Measurements from ENCODE around the gene AGPAT2. TPM values are rescaled to one million over a fixed set of nuclear protein-coding genes. Genes with fewer than 3 reads are reported as not detected.

Gene AGPAT2
- total RNA-seq, 2 donors from 2014 or later = 197 to 372 TPM

DNA sequence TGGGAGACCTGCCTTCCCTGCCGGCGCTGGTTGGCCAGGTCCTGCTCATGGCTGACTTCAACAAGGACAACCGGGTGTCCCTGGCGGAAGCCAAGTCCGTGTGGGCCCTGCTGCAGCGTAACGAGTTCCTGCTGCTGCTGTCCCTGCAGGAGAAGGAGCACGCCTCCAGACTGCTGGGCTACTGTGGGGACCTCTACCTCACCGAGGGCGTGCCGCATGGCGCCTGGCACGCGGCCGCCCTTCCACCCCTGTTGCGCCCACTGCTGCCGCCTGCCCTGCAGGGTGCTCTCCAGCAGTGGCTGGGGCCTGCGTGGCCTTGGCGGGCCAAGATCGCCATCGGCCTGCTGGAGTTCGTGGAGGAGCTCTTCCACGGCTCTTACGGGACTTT lies 35.7 kb upstream of the AGPAT2 start:
- no peak overlapping the region for H3K9ac ChIP-seq (ENCODE audit: low read depth in 2 of 2, low read length in 2 of 2)
- peaks cover 6% of the 10 kb centered on the region for H3K36me3 ChIP-seq
- no peaks in the 10 kb centered on the region for H3K27me3 ChIP-seq
- intact Hi-C loops (cut with DNase I) = no loop called here
- no peaks in the 10 kb centered on the region for H3K9me3 ChIP-seq
- H3K4me1 ChIP-seq = peaks cover 10% of the 10 kb centered on the region
- TF ChIP-seq, protein P1, sequence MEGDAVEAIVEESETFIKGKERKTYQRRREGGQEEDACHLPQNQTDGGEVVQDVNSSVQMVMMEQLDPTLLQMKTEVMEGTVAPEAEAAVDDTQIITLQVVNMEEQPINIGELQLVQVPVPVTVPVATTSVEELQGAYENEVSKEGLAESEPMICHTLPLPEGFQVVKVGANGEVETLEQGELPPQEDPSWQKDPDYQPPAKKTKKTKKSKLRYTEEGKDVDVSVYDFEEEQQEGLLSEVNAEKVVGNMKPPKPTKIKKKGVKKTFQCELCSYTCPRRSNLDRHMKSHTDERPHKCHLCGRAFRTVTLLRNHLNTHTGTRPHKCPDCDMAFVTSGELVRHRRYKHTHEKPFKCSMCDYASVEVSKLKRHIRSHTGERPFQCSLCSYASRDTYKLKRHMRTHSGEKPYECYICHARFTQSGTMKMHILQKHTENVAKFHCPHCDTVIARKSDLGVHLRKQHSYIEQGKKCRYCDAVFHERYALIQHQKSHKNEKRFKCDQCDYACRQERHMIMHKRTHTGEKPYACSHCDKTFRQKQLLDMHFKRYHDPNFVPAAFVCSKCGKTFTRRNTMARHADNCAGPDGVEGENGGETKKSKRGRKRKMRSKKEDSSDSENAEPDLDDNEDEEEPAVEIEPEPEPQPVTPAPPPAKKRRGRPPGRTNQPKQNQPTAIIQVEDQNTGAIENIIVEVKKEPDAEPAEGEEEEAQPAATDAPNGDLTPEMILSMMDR (IDR thresholded peaks at IDR 0.05) = no peak
- no peak overlapping the region for H3K27ac ChIP-seq
- DNase-seq = no peak
- no peak overlapping the region for H3K4me3 ChIP-seq

DNA sequence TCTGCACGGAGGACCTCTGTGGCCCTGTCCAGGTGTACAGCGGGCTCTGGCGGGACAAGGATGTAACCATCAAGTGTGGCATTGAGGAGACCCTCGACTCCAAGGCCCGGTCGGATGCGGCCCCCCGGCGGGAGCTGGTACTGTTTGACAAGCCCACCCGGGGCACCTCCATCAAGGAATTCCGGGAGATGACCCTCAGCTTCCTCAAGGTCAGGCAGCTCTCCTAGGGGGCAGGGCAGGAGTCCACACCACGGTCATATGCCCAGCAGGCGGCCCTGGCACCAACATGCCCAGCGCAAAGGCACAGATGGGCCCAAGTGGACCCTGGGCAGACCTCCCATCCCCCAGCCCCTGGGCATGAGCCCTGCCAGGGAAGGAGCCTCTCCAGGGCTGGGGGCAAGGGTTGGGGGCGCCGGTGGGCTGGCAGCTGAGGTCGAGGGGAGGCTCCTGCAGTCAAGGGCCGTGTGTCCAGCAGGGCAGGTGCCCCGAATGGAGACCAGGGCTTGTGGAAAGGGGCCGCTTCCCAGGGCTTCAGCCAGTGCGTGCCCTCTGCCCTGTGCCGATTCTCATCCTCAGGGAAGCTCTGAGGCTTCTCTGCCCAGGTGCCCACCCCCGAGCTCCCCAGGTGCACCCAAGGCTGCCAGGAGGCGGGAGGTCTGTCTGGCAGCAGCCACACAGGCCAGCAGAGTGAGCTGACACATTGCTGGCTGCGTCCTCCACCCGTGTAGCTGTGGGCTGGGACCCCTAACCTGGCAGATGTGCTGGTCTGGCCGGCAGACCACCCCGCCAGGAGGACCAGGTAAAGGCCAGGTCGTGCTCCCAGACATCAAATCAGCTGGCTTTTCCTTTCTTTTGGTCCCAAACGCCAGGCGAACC lies 35.1 kb upstream of the AGPAT2 start:
- H3K9ac ChIP-seq (ENCODE audit: low read depth in 2 of 2, low read length in 2 of 2) = no peak overlapping the region
- TF ChIP-seq, protein P1 (IDR thresholded peaks at IDR 0.05) = no peak
- no peaks in the 10 kb centered on the region for H3K9me3 ChIP-seq
- H3K36me3 ChIP-seq = peaks cover 6% of the 10 kb centered on the region
- H3K4me3 ChIP-seq = no peak overlapping the region
- no peak for DNase-seq
- no peaks in the 10 kb centered on the region for H3K27me3 ChIP-seq
- H3K27ac ChIP-seq = no peak overlapping the region
- intact Hi-C loops (cut with DNase I) = no loop called here
- H3K4me1 ChIP-seq = peaks cover 10% of the 10 kb centered on the region

DNA sequence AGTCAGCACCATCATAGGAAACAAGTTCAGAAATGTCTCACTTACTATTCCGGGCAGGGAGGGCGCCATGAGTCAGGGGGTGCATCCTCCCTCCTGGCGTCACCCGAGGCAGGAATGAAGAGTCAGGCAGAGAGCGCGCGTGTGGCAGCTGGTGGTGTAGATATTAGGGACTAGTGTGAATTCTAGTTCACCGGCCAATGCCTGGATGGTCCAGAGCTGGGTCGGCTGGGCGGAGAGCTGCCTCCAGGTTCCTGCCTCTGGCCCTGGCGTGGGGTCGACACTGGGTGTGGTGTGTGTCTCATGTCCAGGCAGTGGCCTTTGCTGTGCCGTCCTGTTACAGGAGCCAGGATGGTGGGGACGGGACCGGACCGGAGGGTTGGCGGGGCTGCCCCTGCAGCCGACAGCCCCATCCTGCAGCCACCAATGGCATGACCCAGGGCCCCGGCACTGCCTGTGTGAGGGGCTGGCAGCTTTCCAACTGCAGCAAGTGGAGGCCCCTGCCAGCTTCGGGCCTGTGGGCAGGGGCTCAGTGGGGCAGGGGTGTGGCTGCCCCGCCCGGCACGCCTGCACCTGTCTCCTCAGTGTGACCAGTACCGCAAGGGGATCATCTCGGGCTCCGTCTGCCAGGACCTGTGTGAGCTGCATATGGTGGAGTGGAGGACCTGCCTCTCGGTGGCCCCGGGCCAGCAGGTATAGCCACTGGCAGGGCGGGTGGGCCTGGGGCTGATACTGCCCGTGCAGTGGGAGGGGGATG lies 34.3 kb upstream of the AGPAT2 start:
- TF ChIP-seq, protein P1 (IDR thresholded peaks at IDR 0.05) = no peak
- intact Hi-C loops (cut with DNase I) = no loop called here
- Histone ChIP-seq H3K4me1 (peaks cover 6% of the 10 kb centered on the region), H3K9ac (ENCODE audit: low read depth in 2 of 2, low read length in 2 of 2) (no peak overlapping the region), H3K9me3 (no peaks in the 10 kb centered on the region), H3K27ac (no peak overlapping the region), H3K36me3 (peaks cover 6% of the 10 kb centered on the region), H3K27me3 (no peaks in the 10 kb centered on the region), H3K4me3 (no peak overlapping the region)
- DNase-seq = no peak

DNA sequence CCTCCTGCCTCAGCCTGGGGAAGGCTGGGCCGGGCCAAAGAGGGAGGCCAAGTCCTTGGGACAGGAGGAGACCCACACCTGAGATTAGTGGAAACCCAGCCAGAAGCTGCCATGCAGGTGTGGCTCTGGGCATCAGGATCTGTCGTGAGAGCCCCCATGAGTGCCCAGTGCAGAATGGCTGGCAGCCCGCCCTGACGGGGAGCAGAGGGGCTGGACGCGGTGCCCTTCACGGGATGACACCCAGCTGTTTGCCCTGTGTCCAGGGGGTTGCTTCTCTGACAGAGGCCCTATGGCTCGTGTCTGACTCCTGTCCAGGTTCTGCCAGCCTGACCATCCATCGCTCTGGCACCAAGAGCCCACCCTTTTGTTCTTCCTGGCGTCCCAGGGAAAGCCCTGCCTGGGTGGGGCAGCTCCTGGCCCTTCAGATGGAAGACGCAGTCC lies 33.7 kb upstream of the AGPAT2 start:
- intact Hi-C loops (cut with DNase I) = no loop called here
- peaks cover under 1% of the 10 kb centered on the region for H3K4me1 ChIP-seq
- H3K9ac ChIP-seq (ENCODE audit: low read depth in 2 of 2, low read length in 2 of 2) = no peak overlapping the region

DNA sequence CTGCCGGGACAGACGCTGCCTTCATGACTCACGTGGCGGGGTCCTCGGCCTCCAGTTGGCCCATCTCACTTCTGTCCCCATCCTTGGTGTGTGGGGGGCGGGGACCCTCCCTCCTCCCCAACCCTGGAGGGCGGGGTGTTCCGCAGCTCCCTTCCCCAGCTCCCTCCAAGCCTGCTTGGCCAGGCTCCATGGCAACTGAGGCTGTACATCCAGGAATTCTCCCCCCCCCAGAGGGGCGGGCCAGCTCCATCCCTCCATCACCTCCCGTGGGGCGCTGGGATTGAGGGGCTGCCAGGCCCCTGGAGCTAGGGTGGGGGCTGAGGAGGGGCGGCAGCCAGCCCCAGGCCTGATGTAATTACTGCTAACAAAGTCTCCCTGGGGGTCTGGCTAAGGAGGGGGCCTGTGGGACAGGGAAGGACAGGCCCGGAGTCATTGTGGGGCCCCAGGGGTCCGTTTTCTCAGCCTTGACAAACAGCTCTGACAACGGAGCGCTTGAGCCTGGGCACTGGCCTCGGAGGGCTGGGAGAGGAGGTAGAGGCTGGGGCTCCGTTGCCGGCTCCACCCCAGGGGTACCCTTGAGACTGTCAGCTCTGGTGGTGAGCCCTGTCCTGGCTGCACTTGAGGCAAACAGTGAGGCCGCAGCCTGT lies 33.1 kb upstream of the AGPAT2 start:
- no peaks in the 10 kb centered on the region for H3K4me1 ChIP-seq
- TF ChIP-seq, protein P1 (IDR thresholded peaks at IDR 0.05) = no peak
- no peaks in the 10 kb centered on the region for H3K9me3 ChIP-seq
- H3K27me3 ChIP-seq = no peaks in the 10 kb centered on the region
- H3K36me3 ChIP-seq = peaks cover 6% of the 10 kb centered on the region
- H3K27ac ChIP-seq = no peak overlapping the region
- no peak overlapping the region for H3K4me3 ChIP-seq
- intact Hi-C loops (cut with DNase I) = no loop called here
- H3K9ac ChIP-seq (ENCODE audit: low read depth in 2 of 2, low read length in 2 of 2) = no peak overlapping the region
- no peak for DNase-seq

More for the DNA sequence above, 33.7 kb upstream of the AGPAT2 start:
- Histone ChIP-seq H3K27me3 (no peaks in the 10 kb centered on the region), H3K27ac (no peak overlapping the region), H3K36me3 (peaks cover 6% of the 10 kb centered on the region), H3K4me3 (no peak overlapping the region), H3K9me3 (no peaks in the 10 kb centered on the region)
- TF ChIP-seq, protein P1 (IDR thresholded peaks at IDR 0.05) = no peak
- no peak for DNase-seq

All from colonic mucosa (tissue), 4 donors.